Ectodermal cell (in vitro differentiated cells): ENCODE data around the gene MGAT5.

Experiments used
- H3K27ac ChIP-seq: 2 replicates; pipeline ENCODE4 v1.7.0; 2013; ENCODE audit warnings: mild to moderate bottlenecking, low read depth, low read length; ENCODE audit not compliant: insufficient read depth, poor library complexity, severe bottlenecking
- H3K27me3 ChIP-seq: 2 replicates; pipeline ENCODE4 v1.7.0; 2013; ENCODE audit warnings: mild to moderate bottlenecking, low read length; ENCODE audit not compliant: insufficient read depth, control insufficient read depth, poor library complexity, severe bottlenecking
- H3K36me3 ChIP-seq: one replicate; pipeline ENCODE4 v1.7.0; 2013; ENCODE audit warnings: low read length; ENCODE audit not compliant: control insufficient read depth, insufficient read depth
- H3K4me1 ChIP-seq: one replicate; pipeline ENCODE4 v1.7.0; 2013; ENCODE audit warnings: low read length; ENCODE audit not compliant: control insufficient read depth, insufficient read depth
- H3K4me3 ChIP-seq: 2 replicates; pipeline ENCODE4 v1.7.0; 2013; ENCODE audit warnings: low read depth, low read length, control low read depth; ENCODE audit not compliant: insufficient read depth
- H3K9me3 ChIP-seq: 2 replicates; pipeline ENCODE4 v1.7.0; 2013; ENCODE audit warnings: mild to moderate bottlenecking, low read length, moderate library complexity; ENCODE audit not compliant: control insufficient read depth
- WGBS, 2 experiments: methylation state at CpG; one replicate each; pipeline ENCODE4 v1.1.7; 2013; ENCODE audit warnings: missing lambda C conversion rate in 2 of 2; 5-methylcytosine and 5-hydroxymethylcytosine counted together

Gene MGAT5

DNA sequence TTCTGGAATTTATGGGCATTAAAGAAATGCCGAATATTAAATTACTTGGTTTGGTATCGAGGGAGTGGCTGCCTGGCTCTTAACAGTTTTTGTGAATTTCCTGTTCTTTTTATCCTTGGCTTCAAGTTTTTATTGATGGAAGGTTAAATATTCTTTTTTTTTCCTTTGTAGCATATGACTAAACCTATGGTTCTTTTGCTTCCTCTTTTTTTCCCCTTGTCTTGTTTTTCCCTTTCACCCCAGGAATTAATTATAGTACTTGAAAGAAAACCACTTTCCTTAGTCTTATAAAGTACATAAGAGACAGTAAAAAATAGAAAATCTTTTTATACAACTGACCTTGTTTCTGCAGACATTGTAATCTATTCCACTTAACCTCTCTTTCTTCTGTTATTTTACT, 42.4 kb downstream of the MGAT5 start:
- H3K27ac ChIP-seq: no peak overlapping the region
- H3K4me3 ChIP-seq: no peak overlapping the region
- H3K36me3 ChIP-seq: no peaks in the 10 kb centered on the region
- no peaks in the 10 kb centered on the region for H3K9me3 ChIP-seq
- H3K4me1 ChIP-seq: no peaks in the 10 kb centered on the region
- 94 to 95% methylated on average over 2 of the region's 2 CpGs for WGBS, 2 experiments
- H3K27me3 ChIP-seq: no peaks in the 10 kb centered on the region

DNA sequence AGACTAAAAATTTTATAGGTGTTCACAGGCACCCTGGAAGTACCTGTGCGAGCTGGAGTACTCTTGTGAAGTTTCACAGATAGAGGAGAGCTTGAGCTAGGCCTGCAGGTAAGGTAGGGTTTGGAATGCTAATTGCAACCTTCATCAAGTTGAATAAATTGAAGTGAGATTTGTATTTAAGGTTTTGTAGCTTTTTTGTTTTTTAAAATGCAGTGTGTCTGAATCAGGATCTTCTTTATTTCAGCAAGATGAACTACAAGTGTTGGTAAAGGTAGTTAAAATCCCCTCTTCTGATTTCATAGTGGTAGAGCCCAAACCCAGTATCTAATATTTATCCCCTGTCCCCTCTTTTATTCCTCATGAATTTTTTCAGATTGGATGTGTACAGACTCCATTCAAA, 45.5 kb downstream of the MGAT5 start:
- 97% methylated on average over 1 of the region's 1 CpG for WGBS, 2 experiments

DNA sequence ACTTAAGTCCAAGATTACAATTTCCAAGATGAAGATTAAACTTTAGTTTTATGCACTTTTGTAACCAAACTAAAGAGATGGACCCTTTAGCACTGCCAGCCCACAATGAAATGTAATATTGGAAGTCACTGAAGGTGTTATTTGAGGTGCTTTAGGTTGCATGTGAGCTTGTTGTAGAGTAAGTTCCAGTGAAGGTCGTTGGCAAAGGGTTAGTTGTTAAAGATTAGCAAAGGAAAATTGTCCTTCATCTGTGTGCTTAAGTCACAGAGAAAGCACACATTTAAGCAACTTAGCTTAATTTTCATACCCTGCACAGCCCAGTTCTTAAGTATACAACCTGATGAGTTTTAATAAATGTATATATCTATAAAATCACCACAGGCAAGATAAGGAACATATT, 46.7 kb downstream of the MGAT5 start:
- no peaks in the 10 kb centered on the region for H3K36me3 ChIP-seq
- WGBS, 2 experiments: 88 to 100% methylated on average over 1 of the region's 1 CpG
- H3K27me3 ChIP-seq: no peaks in the 10 kb centered on the region
- no peak overlapping the region for H3K27ac ChIP-seq
- H3K4me3 ChIP-seq: no peak overlapping the region
- no peaks in the 10 kb centered on the region for H3K9me3 ChIP-seq
- H3K4me1 ChIP-seq: no peaks in the 10 kb centered on the region

More for the DNA sequence above, 45.5 kb downstream of the MGAT5 start:
- H3K4me3 ChIP-seq: no peak overlapping the region
- H3K36me3 ChIP-seq: no peaks in the 10 kb centered on the region
- H3K4me1 ChIP-seq: no peaks in the 10 kb centered on the region
- no peak overlapping the region for H3K27ac ChIP-seq
- H3K9me3 ChIP-seq: no peaks in the 10 kb centered on the region
- H3K27me3 ChIP-seq: no peaks in the 10 kb centered on the region

DNA sequence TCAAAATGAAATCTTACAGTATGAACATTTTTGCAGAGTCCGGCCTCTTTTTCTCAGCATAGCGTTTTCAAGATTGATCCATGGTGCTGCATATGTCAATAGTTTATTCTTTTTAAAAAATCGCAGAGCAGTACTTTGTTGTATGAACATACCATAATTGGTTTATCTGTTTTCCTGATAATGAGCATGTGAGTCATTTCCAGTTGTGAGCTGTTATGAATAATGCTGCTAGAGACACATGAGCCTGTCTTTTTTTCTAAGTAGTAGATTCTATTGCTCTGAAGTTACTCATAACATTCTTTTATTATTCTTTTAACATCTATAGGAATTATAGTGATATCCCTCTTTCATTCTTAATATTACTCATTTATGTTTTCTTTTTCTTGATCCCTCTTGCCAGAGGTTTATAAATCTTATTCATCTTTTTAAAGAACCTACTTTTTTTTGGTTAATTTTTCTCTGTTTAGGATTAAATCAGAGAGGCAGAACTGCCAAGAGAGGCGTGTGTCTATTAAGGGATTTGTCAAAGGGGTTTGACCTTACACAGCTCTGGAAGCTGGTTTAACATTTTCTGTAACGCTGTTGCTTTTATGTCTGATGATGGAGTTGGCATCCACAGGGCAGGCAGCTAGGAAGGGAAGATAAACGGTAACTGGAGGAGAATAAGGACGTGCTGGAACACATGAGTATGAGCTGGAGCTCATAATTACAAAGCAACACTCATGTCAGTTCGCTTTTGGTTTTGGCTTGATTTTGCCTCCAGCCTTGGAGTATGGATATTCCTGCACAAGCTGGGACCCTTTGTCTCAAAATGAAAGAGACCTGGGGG, 47.4 kb downstream of the MGAT5 start:
- WGBS, 2 experiments: 89 to 90% methylated on average over 8 of the region's 8 CpGs
- H3K4me1 ChIP-seq: no peaks in the 10 kb centered on the region
- H3K27ac ChIP-seq: no peak overlapping the region
- H3K27me3 ChIP-seq: no peaks in the 10 kb centered on the region
- H3K4me3 ChIP-seq: no peak overlapping the region
- no peaks in the 10 kb centered on the region for H3K36me3 ChIP-seq
- no peaks in the 10 kb centered on the region for H3K9me3 ChIP-seq

DNA sequence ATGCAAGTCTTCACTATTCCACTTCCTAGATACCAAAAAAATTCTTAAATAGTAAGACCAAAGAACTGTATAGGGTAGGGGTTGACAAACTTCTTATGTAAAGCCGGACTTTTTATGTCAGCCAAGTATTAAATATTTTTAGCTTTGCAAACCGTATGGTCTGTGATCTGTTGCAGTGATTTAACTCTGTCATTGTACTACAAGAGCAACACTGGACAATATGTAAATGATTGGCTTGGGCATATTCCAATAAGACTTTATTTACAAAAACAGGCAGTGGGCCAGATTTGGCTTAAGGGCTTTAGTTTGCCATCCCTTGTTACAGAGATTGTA, 48.0 kb downstream of the MGAT5 start:
- H3K4me1 ChIP-seq: no peaks in the 10 kb centered on the region
- H3K36me3 ChIP-seq: no peaks in the 10 kb centered on the region
- H3K9me3 ChIP-seq: no peaks in the 10 kb centered on the region
- H3K4me3 ChIP-seq: no peak overlapping the region
- no peaks in the 10 kb centered on the region for H3K27me3 ChIP-seq
- 97 to 98% methylated on average over 2 of the region's 2 CpGs for WGBS, 2 experiments
- H3K27ac ChIP-seq: no peak overlapping the region

DNA sequence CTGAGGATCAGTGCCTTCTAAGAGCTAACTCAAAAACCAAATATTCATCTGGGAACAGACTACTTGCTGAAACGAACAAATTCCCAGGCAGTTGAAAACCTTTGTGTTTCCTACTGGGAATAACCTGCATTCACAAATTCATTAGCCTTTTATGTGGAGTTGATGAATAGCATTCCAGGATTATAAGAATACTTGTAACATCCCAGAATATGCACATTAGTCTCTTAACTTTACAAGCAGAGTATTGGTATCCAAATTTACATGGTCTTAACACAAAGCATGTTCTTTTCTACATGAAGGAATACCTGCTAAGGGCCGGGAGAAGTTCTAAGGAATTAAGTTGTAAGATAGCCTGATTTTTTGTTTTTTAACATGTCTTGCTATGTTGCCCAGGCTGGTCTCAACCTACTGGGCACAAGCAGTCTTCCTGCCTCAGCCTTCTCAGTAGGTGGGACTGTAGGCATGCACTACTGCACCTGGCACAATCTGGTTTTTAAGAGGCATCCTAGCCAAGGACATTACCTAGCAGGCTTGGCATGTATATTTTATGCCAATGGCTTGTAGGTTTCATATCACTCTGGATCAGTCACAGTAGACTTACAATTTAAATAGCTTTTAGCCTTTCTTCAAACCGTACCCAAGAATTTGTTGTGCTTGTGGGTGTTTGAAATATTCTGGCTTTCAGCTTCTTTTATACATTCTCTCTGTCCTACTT, 50.7 kb downstream of the MGAT5 start:
- H3K9me3 ChIP-seq: no peaks in the 10 kb centered on the region
- no peak overlapping the region for H3K27ac ChIP-seq
- 86 to 93% methylated on average over 2 of the region's 3 CpGs for WGBS, 2 experiments

DNA sequence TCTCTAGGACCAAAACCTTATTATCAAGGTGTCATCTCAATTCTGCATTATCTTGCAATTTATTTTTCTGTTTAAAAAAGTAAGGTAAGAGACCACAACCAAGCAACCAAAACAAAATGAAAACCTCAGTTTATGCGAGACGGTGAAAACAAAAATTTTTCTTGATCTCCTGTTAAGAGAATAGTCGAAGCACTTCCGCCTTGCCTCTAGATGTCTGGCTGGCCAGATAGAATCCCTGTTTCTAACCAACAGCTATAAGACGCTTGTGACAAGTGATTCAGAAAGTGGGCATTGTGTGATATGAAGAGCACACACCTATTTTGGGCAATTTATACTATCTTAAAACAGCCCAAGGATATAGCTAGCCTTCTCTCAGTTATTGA, 51.2 kb downstream of the MGAT5 start:
- H3K27me3 ChIP-seq: no peaks in the 10 kb centered on the region
- H3K36me3 ChIP-seq: no peaks in the 10 kb centered on the region
- no peak overlapping the region for H3K4me3 ChIP-seq
- H3K9me3 ChIP-seq: no peaks in the 10 kb centered on the region
- WGBS, 2 experiments: 94 to 99% methylated on average over 4 to 5 of the region's 5 CpGs
- H3K4me1 ChIP-seq: no peaks in the 10 kb centered on the region
- no peak overlapping the region for H3K27ac ChIP-seq

More for the DNA sequence above, 50.7 kb downstream of the MGAT5 start:
- H3K4me3 ChIP-seq: no peak overlapping the region
- no peaks in the 10 kb centered on the region for H3K27me3 ChIP-seq
- H3K4me1 ChIP-seq: no peaks in the 10 kb centered on the region
- no peaks in the 10 kb centered on the region for H3K36me3 ChIP-seq

DNA sequence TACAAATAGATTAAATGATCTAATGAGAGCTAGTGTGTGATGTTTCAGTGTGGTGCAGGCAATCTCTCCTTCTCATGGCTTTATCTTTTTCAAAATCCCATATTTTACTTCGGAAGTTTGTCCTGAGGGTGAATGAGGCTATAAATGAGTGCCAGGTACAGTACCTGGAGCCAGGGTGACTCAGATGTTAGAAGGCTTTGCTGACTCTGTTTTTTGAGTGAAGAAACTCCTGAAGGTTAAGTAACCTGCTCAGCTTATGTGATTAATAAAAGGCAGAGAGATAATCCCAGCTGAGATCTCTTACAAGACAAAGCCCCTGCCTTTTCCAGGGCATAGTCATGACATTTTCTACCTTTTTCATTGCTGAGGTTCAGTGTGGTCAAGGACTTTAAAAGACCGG, 52.6 kb downstream of the MGAT5 start:
- Histone ChIP-seq H3K9me3 (no peaks in the 10 kb centered on the region), H3K36me3 (no peaks in the 10 kb centered on the region), H3K27me3 (no peaks in the 10 kb centered on the region), H3K4me1 (no peaks in the 10 kb centered on the region), H3K27ac (no peak overlapping the region), H3K4me3 (no peak overlapping the region)
- WGBS, 2 experiments: 91 to 98% methylated on average over 2 of the region's 2 CpGs

DNA sequence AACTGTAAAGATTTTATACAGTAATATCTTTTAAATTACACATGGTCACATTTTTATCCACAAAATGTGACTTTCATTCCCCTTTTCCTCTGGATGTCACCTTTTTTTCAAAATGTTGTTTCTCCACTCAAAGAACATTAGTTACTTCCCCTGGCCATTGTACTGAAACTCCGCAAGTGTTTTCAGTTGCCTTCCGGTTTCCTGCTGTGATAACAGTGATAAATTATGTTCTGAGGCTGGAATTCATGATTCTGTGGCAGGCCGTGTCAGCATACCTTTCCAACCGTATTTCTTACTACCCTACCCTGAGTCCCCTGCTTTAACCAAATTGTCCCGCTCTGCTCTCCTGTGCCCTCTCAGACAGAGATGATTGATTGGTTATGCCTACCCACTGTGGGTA, 53.5 kb downstream of the MGAT5 start:
- Histone ChIP-seq H3K27me3 (no peaks in the 10 kb centered on the region), H3K9me3 (no peaks in the 10 kb centered on the region), H3K36me3 (no peaks in the 10 kb centered on the region), H3K4me3 (no peak overlapping the region), H3K27ac (no peak overlapping the region), H3K4me1 (no peaks in the 10 kb centered on the region)
- WGBS, 2 experiments: 85 to 86% methylated on average over 5 of the region's 5 CpGs

DNA sequence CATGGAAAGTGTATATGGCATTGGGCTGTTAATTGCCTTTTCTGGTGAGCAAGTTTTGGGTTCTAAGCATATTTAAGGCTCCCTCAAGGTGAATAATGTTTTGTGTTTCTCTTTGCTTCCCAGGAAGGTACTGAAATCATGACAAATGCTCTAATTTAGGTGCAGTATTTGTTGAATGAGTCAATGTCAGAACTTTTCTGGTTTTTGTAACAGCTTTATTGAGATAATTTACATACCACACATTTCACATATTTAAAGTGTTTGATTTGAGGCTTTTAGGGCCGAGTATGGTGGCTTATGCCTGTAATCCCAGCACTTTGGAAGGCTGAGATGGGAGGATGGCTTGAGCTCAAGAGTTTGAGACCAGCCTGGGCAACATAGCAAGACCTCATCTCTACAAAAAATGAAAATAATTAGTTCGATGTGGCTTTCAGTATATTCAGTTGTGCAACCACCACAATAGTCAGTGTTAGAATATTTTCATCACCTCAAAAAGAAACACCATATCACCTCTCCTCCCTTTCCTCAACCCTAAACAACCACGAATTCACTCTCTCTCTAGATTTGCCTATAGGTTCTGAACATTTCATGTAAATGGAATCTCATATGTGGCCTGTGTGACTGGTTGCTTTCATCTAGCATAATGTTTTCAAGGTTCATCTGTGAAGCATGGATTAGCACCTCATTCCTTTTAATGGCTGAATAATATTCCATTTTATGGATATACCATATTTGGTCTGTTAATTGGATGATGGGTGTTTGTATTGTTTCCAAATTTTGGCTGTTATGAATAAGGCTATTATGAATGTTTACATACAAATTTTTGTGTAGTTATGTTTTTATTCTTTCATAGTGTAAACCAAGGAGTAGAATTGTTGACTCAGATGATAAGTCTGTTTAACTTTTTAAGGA, 54.9 kb downstream of the MGAT5 start:
- Histone ChIP-seq H3K36me3 (no peaks in the 10 kb centered on the region), H3K27me3 (no peaks in the 10 kb centered on the region), H3K9me3 (no peaks in the 10 kb centered on the region), H3K27ac (no peak overlapping the region), H3K4me1 (no peaks in the 10 kb centered on the region), H3K4me3 (no peak overlapping the region)
- 97% methylated on average over 3 of the region's 3 CpGs for WGBS, 2 experiments
